GM19438 (cell line): ENCODE data around the gene ZNHIT3.
"Not testable (repeated sequence)": the region's sequence is repeated elsewhere in the genome, so short reads cannot be mapped to it uniquely, and the experiment has no call there.

Experiments used
- ATAC-seq: cut with Tn5 transposase; IDR thresholded peaks from one replicate; pipeline ENCODE4 v1.9.1; 2021; ENCODE audit warnings: low read depth; ENCODE audit not compliant: unreplicated experiment

The ZNHIT3 gene

DNA sequence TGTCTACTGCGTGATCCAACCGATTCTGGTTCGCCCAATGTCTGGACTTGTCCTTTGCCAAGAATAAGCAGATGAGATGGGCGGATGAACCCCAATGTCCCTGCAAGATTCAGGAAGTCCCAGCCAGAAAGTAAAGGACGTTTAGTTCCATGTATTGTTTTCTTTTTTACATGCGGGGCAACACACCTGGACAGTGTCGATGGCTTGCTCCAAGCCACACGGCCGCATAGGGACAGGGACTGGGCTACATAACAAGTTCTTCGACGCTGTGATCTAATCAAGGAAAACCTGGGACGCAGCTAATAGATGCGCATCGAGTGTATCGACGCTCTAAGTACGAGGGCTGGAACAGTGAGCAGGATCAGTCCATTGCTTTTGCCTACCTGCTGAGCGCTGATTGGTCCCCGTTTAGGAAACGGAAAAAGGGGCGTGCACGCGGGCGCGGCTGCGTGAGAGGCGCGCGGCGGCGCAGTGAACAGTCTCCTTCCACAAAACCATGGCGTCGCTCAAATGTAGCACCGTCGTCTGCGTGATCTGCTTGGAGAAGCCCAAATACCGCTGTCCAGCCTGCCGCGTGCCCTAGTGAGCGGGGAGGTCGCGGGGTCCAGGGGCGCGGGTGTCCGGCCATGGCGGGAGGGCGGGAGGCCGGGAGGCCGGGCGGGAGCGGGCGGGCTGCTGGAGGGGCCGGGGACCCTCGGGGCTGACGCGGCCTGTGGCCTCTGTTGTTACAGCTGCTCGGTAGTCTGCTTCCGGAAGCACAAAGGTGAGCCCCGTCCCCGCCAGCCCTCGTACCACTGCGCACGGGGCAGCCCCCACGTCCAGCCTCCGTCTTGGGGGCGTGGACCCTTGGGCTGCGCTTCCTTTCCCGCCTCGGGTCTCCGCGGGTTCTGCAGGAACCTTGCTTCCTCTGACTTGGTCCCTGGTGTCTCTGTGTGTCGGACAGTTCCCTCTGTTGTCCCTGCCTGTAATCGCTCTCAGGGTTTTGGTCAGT lies at the start of gene ZNHIT3:
Gene ZNHIT3, plus strand, starts transcription at position 478 of the 991 bp plus-strand sequence. Its CDS starts 19 bp downstream, at position 497.
- peak; percentile 92 for ATAC-seq

DNA sequence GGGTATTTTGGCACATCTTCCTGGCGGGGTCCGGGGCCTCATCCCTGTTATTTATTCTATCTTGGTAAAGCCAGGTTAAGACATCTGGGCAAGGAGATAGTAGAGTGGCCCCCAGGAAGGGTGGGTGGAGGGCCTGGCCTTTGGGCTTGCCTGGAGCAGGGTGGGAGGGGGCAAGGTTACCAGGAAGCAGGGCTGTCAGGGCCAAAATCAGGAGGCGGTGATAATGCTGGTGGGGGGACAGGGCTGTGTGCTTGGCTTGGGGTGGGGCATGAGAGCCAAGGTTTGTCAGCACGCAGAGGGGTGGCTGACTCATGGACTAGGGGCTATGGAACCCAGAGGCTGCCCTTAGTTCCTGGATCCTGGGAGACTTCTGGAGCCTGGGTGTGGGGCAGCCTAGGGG lies 44.7 kb upstream of the ZNHIT3 start:
- ATAC-seq = not testable (repeated sequence)

DNA sequence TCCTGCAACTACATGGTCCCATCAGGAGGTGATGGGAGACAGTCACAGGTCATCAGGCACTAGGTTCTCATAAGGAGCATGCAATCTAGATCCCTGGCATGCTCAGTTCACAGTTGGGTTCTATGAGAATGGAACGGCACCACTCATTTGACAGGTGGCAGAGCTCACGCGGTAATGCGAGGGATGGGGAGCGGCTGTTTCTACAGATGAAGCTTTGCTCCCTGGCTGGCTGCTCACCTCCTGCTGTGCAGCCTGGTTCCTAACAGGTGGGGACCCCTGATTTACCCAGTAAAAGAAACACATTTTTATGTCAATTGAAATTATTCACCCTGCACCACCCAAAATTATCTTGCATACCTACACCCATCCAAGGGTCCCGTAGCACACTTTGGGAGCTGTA lies 42.7 kb upstream of the ZNHIT3 start:
- ATAC-seq = no peak

DNA sequence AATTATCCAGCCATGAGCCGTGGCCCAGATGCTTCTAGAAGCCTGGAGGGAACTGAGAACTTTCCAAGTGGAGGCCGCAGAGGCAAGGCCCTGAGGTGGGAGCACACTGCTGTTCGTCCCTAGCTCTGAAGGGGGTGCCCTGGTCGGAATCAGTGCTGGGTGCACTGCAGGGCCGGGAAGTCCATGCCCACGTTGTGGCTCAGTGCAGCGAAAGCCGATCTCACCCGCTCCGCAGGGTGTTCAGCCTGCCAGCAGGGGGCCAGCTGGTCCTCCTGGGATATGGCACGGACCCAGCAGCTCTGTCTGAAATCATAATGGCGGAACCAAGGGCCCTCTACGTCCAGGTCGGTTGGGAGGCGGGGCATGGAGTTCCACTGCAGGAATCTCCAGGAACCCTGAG lies 36.5 kb upstream of the ZNHIT3 start:
- ATAC-seq = not testable (repeated sequence)

DNA sequence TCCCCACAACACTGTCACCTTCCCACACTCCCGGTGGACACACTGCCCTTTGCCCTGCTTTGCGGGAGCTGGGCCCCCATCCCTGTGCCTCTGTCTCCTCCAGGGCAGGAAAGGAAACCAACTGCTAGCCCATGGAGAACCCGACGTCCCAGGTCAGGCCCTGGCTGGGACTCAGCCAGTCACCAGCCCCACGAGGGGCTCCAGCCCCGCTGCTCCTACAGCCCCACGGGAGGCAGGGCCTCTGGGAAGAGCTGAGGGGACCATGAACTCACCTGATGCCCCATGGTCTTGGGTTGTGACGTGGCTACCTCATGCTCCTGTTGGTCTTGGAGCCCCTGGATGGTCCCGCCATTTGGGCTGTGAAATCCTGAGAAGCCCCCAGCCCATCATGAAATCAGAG lies 33.6 kb upstream of the ZNHIT3 start:
- not testable (repeated sequence) for ATAC-seq

DNA sequence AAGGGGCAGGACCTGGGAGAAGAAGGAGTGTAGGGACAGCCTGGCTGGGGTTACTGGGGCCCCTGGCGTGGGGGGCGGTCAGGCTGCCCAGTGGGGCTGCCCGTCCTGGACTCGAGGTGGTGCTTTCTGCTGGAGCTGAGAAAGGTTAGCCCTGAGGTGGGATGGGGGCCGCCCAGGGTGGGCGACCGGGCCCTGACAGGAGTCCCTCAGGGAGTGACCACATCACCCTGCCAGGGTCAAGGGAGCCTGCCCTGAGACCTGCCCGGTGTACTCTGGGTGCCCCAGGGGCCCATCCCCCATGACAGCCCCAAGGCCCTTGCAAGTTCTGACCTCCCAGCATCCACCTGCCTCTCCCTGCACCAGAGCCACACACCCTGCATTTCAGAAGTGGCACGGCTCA lies 28.8 kb upstream of the ZNHIT3 start:
- not testable (repeated sequence) for ATAC-seq

DNA sequence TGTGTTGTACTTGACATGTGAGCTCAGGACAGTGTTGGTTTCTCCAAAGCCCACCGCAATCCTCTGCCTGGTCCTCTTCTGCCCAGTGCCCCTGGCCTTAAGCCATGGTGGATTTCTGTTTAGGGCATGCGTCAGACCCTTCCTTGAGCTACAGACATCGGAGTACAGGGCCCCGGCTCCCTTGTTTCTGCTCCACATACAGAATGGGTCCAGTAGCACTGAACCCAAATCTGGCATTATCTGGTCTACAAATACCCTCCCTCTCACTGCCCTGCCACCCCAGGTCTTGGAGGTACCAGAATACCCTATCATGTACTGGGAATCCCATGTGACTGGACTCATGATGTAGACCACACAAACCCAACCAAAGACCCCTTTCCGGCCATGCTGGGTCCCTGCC lies 27.4 kb upstream of the ZNHIT3 start:
- ATAC-seq = no peak

DNA sequence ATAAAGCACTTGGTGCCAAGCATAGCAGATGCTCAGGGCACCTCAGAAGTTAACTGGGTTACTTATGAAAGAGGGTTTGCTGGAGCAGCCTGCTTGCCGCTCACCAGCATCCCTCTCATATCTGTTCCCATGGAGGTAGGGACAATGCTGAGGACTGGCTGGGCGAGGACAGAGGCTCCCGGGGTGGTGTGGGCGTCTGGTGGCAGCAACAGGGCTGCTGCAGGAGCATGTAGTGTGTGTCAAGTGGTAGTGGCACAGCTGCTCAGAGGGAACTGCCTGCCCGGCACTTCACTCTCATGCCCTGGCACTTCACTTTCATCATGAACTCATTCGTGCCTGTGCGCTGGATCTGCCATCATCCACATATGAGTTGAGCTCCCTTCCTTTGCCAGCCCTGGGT lies 26.9 kb upstream of the ZNHIT3 start:
- no peak for ATAC-seq

DNA sequence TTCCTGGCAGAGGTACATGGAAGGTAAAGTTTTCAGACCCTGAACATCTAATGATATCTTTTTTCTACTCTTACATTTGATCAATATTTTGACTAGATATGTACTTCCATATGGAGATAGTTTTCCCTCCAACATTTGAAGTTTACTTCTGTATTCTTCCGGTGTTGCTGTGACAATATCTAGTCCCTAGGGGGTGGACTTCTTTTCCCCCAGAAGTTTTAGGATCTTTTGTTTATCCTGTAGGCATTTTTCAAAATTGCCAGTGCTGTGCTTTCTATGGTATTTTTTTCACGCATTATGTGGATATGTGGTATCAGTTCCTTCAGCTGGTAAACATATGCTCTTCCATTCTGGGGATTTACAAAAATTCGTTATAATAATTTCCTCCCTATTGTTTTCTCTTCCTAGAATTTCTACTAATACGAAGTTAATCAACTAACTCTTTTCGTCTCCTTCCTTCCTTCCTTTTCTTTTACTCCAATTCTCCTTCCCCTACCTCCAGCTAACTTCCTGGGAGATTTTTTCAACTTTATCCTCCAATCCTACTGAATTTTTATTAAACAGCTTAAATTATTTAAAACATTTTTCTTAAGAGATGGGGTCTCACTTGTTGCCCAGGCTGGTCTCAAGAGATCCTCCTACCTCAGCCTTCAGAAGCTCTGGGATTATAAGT lies 26.1 kb upstream of the ZNHIT3 start:
- ATAC-seq = no peak

DNA sequence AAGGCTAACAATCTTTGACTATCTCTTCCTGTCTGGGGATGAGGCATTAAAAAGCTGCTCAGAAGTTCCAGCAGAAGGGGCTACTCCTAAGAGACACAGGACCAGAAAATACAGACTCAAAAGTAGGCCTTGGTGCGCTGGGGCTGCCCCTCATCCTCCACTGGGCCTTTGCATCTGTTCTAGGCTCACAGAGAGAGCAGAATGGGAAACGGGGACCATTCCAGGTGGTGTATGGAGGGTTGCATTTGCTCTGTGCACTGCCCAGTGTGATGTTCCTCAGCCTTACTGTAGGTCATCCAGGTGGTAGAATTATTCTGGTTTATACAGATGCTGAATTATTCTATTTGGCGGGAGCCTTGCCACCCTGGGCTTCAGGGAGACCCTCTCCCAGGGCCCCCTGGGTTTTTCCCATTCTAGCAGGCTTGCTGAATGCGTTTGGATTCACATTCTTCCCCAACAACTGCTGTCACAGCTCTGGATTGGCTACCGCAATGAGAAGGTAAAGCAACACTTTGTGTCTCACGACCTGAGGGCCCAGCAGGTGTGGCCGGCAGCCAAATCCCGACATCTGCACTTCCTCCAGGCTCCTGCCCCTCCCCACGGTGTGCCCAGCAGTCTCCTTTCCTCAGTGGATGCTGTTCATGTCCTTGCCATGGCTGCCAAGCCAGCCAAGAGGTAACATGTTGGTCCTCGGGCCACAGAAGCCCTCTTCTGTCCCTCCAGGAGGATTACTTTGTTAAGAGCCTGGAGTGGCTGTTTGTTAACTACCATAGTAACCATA lies 25.0 kb upstream of the ZNHIT3 start:
- ATAC-seq = no peak

DNA sequence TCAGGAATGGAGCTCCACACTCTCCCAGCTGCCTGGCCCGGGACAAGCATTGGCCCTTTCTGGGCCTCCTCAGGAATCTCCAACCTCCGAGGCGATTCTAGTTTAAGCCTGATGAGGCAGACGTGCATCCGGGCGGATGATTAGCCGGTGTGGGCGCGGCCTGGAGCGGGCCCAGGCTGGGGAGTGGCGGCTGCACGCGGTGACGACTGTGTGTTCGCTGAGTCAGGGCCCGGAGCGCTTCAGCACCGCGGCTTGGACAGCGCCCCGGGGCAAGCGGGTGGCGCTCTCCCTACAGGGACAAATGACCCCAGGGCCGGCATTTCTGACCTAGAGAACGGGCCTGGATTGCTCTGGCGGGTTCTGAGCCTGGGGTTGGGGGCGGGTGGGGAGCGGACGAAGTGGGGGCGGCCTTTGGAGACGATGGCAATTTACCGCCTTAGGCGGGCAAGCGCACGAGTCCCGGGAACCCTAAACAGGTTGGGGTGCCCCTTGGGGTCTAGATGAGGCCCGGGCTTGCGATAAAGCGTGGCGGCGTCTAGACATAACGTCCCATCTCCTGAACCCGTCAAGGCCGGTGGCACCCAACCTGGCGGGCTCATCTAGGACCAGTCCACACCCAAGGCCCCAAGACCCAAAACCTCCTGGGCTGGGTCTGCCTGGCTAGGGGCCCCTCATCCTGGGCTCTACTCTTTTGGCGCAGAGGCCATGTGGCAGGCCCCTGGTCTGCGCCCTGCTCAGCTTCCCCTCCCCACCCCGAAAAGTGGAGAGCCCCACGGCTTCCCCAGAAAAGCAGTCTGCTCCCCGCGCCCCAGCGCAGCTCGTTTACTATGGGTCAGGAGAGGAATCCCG lies 22.3 kb upstream of the ZNHIT3 start:
- no peak for ATAC-seq

DNA sequence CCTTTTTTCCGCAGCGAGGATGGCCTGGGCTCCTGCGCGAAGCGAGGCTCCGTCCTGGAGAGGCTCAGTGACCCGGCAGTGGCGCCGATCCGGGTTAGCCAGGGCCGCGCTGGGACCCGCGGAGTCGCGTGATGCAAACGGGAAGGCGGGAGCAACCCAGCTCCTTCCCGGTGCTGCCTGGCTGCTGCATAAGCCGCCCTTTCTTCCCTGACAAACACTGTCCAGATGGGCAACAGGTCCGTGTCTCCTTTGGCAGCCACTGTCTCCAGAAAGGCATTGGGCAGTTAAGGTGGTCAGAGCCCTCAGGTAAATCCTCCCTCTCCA lies 21.8 kb upstream of the ZNHIT3 start:
- no peak for ATAC-seq

DNA sequence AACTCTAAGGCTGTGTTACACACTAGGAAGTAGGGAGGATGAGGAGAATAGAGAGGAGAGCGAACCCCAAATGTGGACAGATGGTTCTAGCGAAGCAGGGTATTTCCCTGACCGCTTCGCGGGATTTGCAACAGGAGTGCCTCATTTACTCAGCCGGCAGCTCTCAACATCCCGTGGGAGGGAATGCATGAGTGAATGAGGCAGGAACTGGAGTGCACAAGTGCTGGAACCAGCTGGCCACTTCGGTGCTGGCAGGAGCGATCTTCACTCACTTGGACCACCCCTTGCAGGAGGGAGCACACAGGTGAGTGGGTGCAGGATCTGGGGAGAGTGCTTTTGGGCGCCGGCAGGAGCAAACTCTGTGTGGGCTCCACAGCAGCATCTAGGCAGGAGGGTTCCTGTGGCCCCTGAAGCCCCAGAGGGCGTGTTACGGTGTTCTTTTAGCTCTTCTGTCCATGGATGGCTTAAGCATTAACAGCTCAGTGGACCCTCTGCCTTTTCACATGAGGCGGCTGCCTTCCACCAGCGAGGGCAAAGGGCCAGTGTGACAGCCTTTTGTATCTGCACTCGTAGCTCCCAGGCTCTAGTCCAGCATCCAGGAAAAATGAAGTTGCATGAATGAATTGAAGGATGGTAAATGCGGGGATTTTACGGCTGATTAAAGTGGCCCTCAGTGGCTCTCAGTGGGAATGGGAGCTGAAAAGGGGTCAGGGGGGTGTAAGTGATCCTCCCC lies 17.4 kb upstream of the ZNHIT3 start:
- no peak for ATAC-seq

DNA sequence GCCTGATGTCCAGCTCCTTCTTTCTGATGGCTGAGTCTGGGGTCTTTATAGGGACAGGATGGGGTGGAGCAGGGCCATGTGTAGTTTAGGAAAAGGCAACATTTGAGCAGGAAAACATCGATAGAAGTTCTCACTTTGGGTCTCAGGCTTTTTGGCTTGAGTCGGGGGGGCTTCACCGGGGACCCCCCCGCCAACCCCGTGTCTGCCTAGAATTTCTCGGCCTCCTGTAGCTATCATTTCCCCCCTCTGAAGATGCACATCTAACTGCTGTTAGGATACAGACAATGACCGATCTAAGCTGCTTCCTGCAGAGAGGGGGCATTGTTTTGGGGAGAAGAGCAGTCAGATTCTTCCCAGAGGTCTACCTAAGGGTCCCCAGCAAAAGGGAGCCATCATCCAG lies 16.7 kb upstream of the ZNHIT3 start:
- ATAC-seq = no peak

DNA sequence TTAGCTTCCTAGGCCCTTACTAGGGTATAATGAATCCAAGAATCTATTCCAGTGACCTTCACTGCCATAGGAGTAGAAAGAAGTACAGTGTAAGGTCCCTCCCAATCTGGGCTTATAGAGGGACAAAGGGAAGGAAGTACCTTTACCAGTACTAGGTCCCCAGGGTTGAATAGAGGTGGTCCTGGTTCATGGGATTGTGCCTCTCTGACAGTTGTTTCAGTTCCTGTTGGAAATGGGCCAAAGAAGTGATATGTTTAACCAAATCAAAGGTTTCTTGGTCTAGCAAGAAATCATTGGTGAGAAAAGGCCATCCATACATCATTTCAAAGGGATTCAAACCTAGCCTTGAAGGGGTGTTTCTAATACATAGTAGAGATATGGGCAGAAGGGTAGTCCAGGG lies 16.0 kb upstream of the ZNHIT3 start:
- no peak for ATAC-seq

DNA sequence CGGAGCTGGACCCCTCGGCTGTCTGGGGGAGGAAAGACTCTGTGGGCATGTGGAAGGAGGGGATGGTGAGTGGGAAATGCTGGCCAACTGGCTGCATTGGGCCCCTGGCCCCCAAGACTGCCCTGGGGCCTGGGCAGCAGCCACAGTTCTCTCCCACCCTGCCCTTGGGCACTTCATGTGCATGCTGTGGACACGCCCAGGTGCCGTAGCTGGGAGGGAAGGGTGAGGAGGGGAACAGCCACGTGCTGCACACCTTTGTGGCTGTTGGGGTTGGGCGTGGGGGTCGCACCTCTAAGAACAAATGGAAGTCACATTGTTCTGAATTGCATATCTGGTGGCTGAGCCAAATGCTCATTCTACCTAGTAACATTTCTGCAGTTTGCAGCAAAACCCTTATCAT lies 11.9 kb upstream of the ZNHIT3 start:
- ATAC-seq = no peak

DNA sequence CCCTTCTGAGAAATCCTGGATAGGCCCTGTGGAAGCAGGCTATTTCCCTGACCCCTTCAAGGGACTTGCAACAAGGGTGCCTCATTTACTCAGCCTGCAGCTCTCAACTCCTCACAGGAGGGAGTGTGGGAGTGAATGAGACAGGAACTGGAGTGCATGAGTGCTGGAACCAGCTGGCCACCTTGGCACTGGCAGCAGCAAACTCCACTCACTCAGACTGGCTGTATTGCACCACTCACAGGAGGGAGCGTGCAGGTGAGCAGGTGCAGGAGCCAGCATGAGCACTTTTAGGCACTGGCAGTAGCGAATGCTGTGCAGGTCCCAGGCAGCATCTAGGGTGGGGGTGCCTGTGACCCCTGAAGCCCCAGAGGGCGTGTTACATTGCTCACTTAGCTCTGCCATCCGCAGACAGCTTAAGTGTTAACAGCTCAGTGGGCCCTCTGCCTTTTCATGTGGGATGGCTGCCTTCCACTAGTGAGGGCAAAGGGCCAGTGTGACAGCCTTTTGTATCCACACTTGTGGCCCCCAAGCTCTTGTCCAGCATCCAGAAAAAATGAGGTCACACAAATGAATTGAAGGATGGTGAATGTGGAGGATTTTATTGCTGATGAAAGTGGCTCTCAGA lies 11.0 kb upstream of the ZNHIT3 start:
- ATAC-seq = no peak

DNA sequence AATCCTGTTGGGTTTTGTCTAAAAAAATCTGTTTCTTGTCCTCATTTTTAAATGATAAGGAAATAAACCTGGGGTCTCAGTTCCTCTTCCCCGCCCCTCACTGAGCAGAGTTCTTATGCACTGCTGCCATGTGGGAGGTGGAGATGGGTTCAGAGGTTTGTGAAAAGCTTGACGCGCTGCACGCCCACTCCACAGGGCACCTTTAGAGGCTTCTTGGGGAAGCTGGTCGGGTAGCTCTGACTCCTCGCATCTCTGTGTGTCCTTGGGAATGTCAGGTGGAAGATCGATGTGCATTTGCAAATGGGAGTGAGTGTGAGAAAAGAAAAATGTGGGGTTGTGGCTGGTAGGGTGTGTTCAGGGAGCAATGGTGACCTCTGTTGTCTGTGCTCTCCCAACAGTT lies 4.7 kb upstream of the ZNHIT3 start:
- ATAC-seq = no peak
